ENCODE data around the gene DIAPH3.

The DIAPH3 gene

DNA sequence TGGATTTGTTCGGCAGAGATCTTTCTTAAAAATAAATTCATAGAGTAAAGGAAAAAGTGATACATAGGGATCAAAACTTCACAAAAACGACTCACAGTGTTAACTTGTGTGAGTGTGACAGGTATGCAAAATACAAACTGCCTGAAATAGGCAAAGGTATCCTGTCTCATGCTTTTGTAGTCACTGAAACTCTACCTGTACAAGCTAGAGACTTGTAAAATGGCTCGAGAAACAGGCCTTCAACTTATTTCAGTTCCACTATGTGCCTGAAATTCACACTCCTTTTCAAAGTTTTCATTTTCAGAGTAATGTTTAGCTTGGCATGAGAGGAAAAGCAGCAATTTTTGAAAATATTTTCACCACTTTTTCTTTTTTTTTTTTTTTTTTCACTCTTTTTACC, 290.4 kb downstream of the DIAPH3 start:
- DNase-seq (ENCODE audit: low spot score), result no peak

- DNase-seq (ENCODE audit: low spot score), result no peak
These were observed 295.9 kb downstream of the DIAPH3 start for GRCh38 chr13:59867867-59868266.

GRCh38 chr13:59865398-59865797, 298.3 kb downstream of the DIAPH3 start:
- no peak for DNase-seq (ENCODE audit: low spot score)

DNA sequence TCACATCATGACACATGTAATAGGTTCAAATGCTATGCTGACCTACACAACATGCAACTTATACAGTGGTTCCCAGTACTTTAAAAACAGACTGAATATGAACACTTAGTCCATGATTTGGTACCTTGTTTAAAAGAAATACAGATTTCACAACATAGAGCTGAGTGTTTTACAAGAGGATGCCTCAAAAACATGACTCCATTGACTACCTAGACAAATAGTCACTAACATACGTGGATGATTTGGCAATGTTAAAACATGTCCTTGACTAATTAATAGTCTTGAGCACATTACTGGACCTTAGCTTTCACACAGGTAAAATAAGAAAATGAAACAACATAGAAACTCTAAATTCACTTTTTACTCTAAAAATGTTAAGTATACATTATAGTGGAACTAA, 300.1 kb downstream of the DIAPH3 start:
- DNase-seq (ENCODE audit: low spot score), result no peak

- DNase-seq (ENCODE audit: low spot score), result no peak
These were observed 302.1 kb downstream of the DIAPH3 start for GRCh38 chr13:59861676-59862075.

DNA sequence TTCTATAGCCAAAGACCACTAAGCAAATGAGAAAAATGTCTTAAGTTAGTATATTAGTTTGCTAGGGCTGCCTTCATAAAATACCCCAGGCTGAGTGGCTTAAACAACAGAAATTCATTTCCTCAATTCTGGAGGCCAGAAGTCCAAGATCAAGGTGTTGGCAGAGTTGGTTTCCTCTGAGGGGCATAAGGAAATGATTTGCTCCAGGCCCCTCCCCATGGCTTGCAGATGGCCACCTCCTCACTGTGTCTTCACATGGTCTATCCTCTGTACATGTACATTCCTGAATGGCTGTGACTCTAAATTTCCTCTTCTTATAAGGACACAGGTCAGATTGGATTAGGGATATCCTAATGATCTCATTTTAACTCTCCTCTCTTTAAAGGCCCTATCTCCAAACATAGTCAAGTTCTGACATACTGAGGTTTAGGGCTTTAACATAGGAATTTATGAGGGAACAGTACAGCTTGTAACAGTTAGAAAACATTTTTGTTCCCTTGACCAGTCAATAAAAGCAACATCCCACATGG, 307.4 kb downstream of the DIAPH3 start:
- DNase-seq (ENCODE audit: low spot score), result no peak

GRCh38 chr13:59846845-59847620, 316.7 kb downstream of the DIAPH3 start:
- DNase-seq (ENCODE audit: low spot score), result no peak

DNA sequence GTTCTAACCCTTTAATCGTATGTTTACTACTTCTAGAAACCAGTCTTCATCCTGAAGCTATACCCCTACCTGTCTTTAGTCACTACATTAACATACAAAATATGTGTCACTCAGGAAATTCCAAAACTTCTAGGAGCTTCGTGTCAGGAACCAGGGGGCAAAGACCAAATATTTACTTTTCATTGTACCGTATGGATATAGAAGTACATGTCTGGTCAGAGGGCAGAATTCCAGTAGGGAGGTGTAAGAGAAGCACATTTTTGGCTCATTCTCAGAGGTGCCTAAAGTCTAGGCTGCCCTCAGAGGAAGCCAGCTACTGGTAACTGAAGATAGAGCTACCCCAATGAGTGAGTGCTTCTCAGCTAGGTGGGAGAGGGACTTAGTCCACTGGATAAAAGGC, 320.7 kb downstream of the DIAPH3 start:
- no peak for DNase-seq (ENCODE audit: low spot score)

DNA sequence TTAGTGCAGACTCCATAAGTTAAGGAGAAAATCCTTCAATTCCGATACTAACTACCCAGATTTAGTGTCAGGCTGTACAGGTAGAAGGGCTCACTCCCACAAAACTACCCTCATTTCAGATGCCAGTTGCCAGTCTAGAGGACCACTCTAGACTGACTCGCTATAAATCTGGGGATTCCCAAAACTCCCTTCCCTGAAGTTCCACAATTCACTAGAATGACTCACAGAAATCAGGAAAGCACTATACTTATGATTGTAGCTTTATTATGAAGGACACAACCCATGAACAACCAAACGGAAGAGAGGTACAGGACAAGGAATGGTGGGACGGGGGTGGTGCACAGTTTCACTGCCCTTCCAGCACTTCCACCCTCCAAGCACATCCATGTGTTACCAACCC, 321.2 kb downstream of the DIAPH3 start:
- no peak for DNase-seq (ENCODE audit: low spot score)

GRCh38 chr13:59839186-59839585, 324.5 kb downstream of the DIAPH3 start:
- no peak for DNase-seq (ENCODE audit: low spot score)

GRCh38 chr13:59837101-59837500, 326.6 kb downstream of the DIAPH3 start:
- DNase-seq (ENCODE audit: low spot score), result no peak

DNA sequence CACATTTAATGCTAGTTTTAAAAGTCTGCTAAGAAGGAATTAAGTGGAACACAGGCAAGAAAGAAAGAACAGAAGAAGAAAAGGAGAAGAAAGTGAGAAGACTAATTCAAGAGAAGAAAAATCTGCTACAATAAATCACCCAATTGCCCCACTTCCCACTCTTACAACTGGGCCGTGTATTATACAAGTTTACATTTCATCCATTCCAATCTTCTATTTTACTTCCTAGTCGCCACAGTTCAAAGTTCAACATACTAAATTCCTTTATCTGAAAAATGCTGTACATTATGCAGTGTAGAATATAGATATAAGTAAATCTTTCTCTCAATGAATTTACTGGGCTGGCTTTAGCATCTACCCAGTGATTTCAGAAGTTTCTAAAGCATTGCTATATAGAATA, 328.2 kb downstream of the DIAPH3 start:
- no peak for DNase-seq (ENCODE audit: low spot score)

GRCh38 chr13:59834801-59835200, 328.9 kb downstream of the DIAPH3 start:
- no peak for DNase-seq (ENCODE audit: low spot score)

DNA sequence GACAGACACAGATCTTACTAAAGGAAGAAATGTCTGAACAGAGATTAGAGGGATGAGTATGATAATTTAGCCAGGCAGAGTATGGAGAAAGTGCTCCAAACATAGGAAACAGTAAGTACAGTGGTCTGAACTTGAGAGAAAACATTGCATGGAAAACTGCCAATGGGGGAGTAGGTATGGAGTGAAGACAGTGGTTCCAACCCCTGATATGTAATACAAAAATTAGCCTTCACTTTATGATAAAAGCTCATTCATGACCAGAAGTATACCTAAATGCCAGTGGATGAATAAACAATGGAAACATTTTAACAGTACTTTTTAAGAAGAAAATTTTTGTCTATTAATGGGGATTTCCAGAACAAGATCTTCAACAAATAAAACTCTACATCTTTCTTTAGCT, 334.0 kb downstream of the DIAPH3 start:
- no peak for DNase-seq (ENCODE audit: low spot score)

GRCh38 chr13:59823486-59823885, 340.2 kb downstream of the DIAPH3 start:
- DNase-seq (ENCODE audit: low spot score), result no peak

DNA sequence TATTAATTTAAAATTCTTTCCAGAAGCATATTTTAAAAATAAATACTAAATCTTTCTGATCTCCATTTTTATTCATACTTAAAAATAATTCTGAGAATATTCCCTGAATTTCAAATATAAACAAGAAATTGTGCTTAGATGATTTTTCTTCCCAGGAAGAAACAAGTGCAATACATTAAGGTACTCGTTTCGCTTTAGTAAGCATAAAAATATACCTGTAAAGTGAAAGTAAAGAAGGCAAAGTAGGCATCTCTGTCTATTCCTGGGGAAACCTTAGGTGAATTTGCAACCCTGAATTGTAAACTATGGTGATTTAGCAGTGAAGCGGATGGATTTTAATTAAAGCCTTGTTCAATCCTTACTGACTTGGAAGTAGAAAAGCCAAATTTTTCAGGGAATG, 354.2 kb downstream of the DIAPH3 start:
- no peak for DNase-seq (ENCODE audit: low spot score)

- no peak for DNase-seq (ENCODE audit: low spot score)
These were observed 356.9 kb downstream of the DIAPH3 start for GRCh38 chr13:59806801-59807200.

- DNase-seq (ENCODE audit: low spot score), result no peak
These were observed 362.4 kb downstream of the DIAPH3 start for GRCh38 chr13:59801107-59801880.

DNA sequence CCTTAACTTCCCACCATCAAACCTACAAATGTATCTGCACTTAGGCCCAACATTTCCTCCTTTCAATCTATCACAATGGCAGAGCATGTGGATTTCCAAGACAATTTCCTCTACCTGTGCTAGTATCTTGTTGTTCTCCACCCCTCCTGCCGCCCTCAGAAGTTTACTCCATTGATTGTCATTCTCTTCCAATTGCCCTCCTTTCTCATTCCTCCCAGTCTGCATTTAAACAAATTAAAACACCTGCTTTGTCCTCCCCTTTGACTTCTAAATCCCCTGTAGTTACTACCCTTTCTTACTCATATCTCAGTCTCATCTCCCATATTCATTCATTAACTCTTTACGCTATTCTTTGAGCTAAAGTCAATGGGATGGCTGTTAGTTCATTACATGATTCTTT, 370.6 kb downstream of the DIAPH3 start:
- DNase-seq (ENCODE audit: low spot score), result no peak

DNA sequence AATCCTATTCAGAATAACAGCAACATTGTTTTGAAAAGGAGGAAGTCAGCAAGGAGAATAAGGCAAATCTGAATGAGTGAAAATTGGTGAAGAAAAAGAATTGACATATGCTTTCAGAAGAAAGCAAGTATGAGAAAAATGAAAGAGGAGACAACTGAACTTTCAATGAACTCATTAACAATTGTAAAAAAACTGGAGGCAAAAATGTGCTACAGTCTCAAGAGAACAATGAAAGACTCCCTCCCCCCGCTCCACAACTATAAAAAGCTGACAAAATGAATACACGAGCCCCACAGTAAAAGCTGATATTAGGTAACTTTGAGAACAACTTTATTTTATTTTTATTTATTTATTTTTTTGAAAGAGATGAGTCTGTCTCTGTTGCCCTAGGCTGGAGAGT, 373.1 kb downstream of the DIAPH3 start:
- DNase-seq (ENCODE audit: low spot score), result no peak

DNA sequence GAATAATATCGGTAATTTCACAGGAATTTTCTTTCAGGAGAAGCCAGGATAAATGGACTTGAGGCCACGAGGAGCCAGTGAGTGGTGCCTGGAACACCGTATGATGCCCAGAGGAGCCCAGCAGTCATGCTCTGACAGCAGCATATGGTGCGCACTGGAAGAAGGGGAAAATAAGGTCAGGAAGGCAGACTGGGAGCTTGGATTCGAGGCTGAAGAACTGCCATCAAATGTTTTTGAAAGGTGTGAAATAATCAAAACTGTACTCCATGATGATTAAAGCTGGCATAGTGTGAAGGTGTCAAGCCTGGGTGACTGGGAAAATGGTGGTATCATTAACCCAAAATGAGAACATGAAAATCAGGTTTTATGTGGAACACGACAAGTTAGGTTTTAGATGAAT, 374.2 kb downstream of the DIAPH3 start:
- no peak for DNase-seq (ENCODE audit: low spot score)

GRCh38 chr13:59787679-59788078, 376.0 kb downstream of the DIAPH3 start:
- DNase-seq (ENCODE audit: low spot score), result no peak

GRCh38 chr13:59782696-59783095, 381.0 kb downstream of the DIAPH3 start:
- no peak for DNase-seq (ENCODE audit: low spot score)

Data from SW480 (cell line).